ENCODE measurements around the gene KANK2. TPM values are rescaled to one million over a fixed set of nuclear protein-coding genes. Genes with fewer than 3 reads are reported as not detected.

Gene KANK2
- total RNA-seq, 1 donor from 2014 or later, result 387 TPM

GRCh38 chr19:11202488-11203193 lies 5.3 kb upstream of the KANK2 start:
- Mint-ChIP-seq H3K9me3 (ENCODE audit: unreplicated experiment) (no peaks in the 10 kb centered on the region), H3K27me3 (ENCODE audit: unreplicated experiment) (no peaks in the 10 kb centered on the region), H3K4me1 (ENCODE audit: unreplicated experiment) (peaks cover 49% of the 10 kb centered on the region), H3K36me3 (ENCODE audit: unreplicated experiment) (peaks cover 7% of the 10 kb centered on the region), H3K27ac (ENCODE audit: unreplicated experiment) (peak overlapping the region; percentile 95), H3K4me3 (ENCODE audit: unreplicated experiment) (no peak overlapping the region)
- no peak for DNase-seq (ENCODE audit: extremely low spot score, unreplicated experiment)
- TF ChIP-seq CTCF (IDR thresholded peaks at IDR 0.05), result no peak

- no peak overlapping the region for H3K27ac Mint-ChIP-seq (ENCODE audit: unreplicated experiment)
Measured at GRCh38 chr19:11201791-11202190, 4.4 kb upstream of the KANK2 start.

GRCh38 chr19:11200931-11201330 lies 3.6 kb upstream of the KANK2 start:
- Mint-ChIP-seq H3K36me3 (ENCODE audit: unreplicated experiment) (peaks cover 4% of the 10 kb centered on the region), H3K4me1 (ENCODE audit: unreplicated experiment) (peaks cover 53% of the 10 kb centered on the region), H3K27me3 (ENCODE audit: unreplicated experiment) (no peaks in the 10 kb centered on the region), H3K27ac (ENCODE audit: unreplicated experiment) (no peak overlapping the region), H3K9me3 (ENCODE audit: unreplicated experiment) (no peaks in the 10 kb centered on the region), H3K4me3 (ENCODE audit: unreplicated experiment) (no peak overlapping the region)
- DNase-seq (ENCODE audit: extremely low spot score, unreplicated experiment), result no peak
- TF ChIP-seq CTCF (IDR thresholded peaks at IDR 0.05), result no peak

More at GRCh38 chr19:11201791-11202190, 4.4 kb upstream of the KANK2 start:
- no peaks in the 10 kb centered on the region for H3K9me3 Mint-ChIP-seq (ENCODE audit: unreplicated experiment)
- H3K36me3 Mint-ChIP-seq (ENCODE audit: unreplicated experiment), result peaks cover 5% of the 10 kb centered on the region
- DNase-seq (ENCODE audit: extremely low spot score, unreplicated experiment), result no peak
- H3K27me3 Mint-ChIP-seq (ENCODE audit: unreplicated experiment), result no peaks in the 10 kb centered on the region
- peaks cover 49% of the 10 kb centered on the region for H3K4me1 Mint-ChIP-seq (ENCODE audit: unreplicated experiment)
- no peak for TF ChIP-seq CTCF (IDR thresholded peaks at IDR 0.05)
- no peak overlapping the region for H3K4me3 Mint-ChIP-seq (ENCODE audit: unreplicated experiment)

- Mint-ChIP-seq H3K9me3 (ENCODE audit: unreplicated experiment) (no peaks in the 10 kb centered on the region), H3K36me3 (ENCODE audit: unreplicated experiment) (peaks cover 5% of the 10 kb centered on the region), H3K27ac (ENCODE audit: unreplicated experiment) (no peak overlapping the region), H3K27me3 (ENCODE audit: unreplicated experiment) (no peaks in the 10 kb centered on the region), H3K4me1 (ENCODE audit: unreplicated experiment) (peaks cover 53% of the 10 kb centered on the region), H3K4me3 (ENCODE audit: unreplicated experiment) (no peak overlapping the region)
- TF ChIP-seq CTCF (IDR thresholded peaks at IDR 0.05), result no peak
- no peak for DNase-seq (ENCODE audit: extremely low spot score, unreplicated experiment)
Measured at GRCh38 chr19:11200015-11200574, 2.8 kb upstream of the KANK2 start.

GRCh38 chr19:11199517-11199916 lies 2.2 kb upstream of the KANK2 start:
- Mint-ChIP-seq H3K4me1 (ENCODE audit: unreplicated experiment) (peaks cover 51% of the 10 kb centered on the region), H3K27ac (ENCODE audit: unreplicated experiment) (no peak overlapping the region), H3K36me3 (ENCODE audit: unreplicated experiment) (peaks cover 5% of the 10 kb centered on the region), H3K9me3 (ENCODE audit: unreplicated experiment) (no peaks in the 10 kb centered on the region), H3K27me3 (ENCODE audit: unreplicated experiment) (no peaks in the 10 kb centered on the region), H3K4me3 (ENCODE audit: unreplicated experiment) (no peak overlapping the region)
- DNase-seq (ENCODE audit: extremely low spot score, unreplicated experiment), result no peak
- TF ChIP-seq CTCF (IDR thresholded peaks at IDR 0.05), result no peak
